HG02759 (cell line): Measurements from ENCODE around the gene OOSP3.
"Not testable (repeated sequence)": the region's sequence is repeated elsewhere in the genome, so short reads cannot be mapped to it uniquely, and the experiment has no call there.

Experiments used
- ATAC-seq: cut with Tn5 transposase; IDR thresholded peaks from one replicate; pipeline ENCODE4 v1.9.1; 2021; ENCODE audit warnings: mild to moderate bottlenecking, moderate library complexity; ENCODE audit not compliant: unreplicated experiment

Gene OOSP3

DNA sequence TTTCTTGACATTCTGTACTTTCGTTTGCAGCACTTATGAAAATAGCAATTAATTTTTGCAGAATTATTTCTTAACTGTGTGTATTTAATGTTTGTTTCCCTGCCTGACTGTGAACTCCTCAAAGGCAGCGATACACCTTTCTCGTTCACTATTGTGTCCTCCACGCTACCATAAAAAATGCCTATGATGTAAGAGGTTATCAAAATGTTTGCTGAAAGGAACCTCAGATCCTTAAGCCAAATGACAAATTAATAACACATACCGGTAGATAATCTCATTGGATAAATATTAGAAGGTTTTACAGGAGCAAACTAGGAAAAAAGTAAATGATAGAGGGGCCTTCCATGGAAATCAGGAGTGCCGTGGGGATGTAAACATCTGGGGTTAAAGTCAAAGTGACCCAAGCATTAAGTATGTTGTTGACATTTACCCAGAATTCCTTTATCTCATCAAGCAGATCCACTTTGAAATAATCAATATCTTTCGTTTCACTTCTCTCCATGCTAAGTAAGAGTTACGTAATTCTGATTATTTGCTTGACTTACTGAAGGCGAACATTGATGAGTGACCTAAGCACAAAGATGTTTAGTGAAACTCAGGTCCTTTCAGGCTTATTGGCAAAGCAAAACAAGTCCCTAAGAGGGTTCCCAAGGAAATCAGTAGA lies 2.6 kb upstream of the OOSP3 start:
- ATAC-seq: no peak

DNA sequence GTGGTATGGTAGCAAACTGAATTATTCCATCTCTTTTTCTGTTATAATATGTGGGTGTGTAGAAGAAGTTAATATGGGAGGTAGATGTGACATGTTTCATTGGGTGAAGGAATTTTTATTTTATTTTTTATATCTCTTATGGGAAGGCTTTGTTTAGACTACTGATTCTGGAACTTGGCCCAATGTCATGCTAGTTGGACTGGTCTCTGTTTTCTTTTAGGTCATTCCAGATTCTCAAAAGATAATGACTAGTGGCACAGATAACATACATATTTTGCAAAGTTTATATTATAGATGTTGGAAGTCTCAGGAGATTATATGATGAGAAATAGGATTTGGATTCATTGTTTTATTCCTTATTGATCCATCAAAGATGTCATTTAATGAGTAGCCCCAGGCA lies 1.3 kb upstream of the OOSP3 start:
- no peak for ATAC-seq

DNA sequence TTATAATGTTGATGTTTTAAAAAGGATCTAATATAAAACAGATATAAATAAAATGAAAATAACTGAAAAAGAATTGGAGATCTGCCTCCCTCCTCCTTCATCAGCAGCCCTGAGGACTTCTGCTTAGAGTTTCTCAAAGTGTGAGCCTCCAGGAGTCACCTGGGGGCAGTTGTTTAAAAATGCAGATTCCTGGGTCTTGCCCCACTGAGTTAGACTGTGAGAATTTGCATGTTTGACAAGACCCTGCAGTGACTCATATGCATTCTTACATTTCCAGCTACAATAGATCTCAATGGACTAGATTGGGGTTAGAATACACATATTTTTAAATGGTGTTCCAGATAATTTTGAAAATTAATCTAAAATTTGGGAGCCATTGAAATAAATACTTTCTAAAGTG lies 798 bp upstream of the OOSP3 start:
- no peak for ATAC-seq

GRCh38 chr11:59879567-59879966 lies 985 bp downstream of the OOSP3 start:
- ATAC-seq: no peak

DNA sequence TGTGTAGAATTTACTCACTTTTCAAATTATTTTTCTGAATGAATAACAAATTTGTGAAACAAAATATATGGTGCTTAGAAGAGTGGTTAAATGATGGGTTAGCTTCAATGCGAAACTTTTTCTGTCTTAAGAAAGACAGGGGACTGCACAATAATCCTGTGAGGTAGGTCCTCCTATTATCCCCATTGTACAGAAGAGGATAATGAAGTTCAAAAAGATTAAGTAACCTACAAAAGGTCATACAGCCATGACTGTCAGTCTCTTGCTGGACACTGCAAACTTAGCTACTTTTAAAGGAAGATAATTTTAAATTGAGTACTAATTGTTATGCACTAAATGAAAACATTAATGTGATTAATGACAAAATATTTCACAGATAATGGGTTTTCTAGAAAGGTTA lies 5.0 kb downstream of the OOSP3 start:
- no peak for ATAC-seq

- ATAC-seq: not testable (repeated sequence)
Measured at GRCh38 chr11:59887156-59887555, 8.6 kb downstream of the OOSP3 start.

- ATAC-seq: no peak
Measured at GRCh38 chr11:59891781-59892181, 13.2 kb downstream of the OOSP3 start.

DNA sequence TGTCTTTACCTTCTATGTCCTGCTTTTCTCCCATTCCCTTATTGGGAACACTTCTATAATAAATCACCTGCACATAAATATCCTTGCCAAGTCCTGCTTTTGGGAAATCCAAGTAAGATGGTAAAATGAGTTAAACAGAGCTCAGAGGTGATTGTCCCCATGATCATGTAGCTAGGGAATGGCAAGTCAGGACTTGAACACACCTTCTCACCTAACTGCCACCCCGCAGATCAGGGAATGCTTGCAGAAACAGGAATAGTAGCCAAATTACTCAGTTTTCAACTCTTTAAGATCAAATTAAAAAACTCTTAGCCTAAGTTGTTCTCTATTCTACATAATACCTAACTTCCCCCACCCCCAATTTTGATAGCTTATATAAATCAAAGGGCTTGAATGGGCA lies 16.0 kb downstream of the OOSP3 start:
- ATAC-seq: no peak

DNA sequence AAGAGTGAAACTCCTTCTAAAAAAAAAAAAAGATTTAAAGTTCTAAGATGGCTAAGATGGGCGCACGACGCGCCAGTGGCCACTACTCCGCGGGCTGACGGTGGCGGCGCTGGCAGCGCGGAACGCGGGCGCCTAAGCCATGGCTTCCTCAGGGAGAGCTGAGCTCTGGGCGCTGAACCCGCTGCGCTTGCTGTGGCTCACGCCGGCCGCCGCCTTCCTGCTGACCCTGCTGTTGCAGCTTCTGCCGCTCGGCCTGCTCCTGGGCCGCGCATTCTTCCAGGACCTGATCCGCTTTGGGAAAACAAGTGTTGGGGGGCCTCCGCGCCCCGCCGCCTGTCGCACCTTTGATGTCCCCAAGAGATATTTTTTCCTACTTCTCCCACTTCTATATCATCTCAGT lies 19.5 kb downstream of the OOSP3 start:
- no peak for ATAC-seq

- no peak for ATAC-seq
Measured at GRCh38 chr11:59898650-59899049, 20.1 kb downstream of the OOSP3 start.

- no peak for ATAC-seq
Measured at GRCh38 chr11:59899532-59899931, 20.9 kb downstream of the OOSP3 start.

- ATAC-seq: no peak
Measured at GRCh38 chr11:59900366-59901126, 22.0 kb downstream of the OOSP3 start.

GRCh38 chr11:59901306-59901705 lies 22.7 kb downstream of the OOSP3 start:
- ATAC-seq: no peak

GRCh38 chr11:59903569-59903968 lies 25.0 kb downstream of the OOSP3 start:
- ATAC-seq: not testable (repeated sequence)

DNA sequence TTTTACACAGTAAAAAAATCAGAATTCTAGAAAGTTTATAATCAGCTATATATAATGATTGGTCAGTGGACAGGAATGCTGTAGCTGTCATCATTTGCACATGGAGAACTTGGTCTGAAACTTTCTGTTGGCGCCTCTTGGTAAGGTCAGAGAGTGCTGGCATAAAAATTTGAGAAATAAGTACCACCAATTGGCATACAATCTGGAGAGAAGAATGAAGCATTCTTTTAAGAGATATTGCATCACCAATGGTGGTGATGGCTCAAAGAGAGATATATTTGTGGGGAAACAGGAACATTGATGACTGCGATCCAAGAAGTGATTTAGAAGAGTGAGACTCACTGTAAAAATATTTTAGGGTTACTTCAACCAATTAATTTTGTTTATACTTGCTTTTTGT lies 39.9 kb downstream of the OOSP3 start:
- ATAC-seq: no peak

DNA sequence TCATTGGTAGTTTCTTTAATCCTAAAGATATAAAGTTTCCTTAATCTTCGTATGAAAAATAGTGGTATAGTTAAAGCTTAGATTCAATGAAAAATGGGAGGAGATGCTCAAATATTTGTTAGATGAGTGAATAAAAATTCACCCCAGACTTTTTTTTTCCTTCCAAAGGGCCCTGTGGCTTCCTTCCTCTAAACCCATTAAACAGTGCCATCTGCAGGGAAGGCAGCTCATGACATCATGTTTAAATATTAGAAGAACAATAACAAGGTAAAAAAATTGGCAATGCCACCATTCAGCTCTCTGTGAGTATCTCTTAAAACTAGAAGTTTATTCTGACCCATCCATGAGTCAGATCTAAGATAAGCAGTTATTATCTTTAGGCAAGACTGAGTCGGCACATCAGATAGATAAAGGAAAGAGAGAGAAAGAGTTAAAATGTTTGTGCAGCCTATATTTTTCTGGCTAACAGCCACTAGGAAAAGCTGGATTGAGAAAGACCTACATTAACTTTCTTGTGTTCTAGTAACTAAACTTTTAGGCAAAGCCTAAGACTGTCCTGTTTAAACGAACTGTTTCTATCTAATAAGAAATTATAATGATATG lies 40.5 kb downstream of the OOSP3 start:
- no peak for ATAC-seq

DNA sequence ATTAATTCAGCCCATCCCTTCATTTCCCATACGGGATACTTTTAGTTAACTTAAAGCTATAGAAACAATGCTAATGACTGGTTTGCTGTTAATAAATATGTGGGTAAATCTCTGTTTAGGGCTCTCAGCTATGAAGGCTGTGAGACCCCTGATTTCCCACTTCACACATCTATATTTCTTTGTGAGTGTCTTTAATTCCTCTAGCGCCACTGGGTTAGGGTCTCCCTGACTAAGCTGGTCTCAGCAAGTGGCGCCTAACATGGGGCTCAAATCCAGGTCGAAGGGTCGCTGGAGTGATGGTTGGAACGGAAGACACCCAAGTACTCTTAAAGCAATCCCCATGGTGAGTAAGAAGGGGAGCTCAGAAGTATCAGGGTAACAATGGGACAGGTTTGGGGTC lies 45.2 kb downstream of the OOSP3 start:
- no peak for ATAC-seq

- ATAC-seq: no peak
Measured at GRCh38 chr11:59931688-59932087, 53.1 kb downstream of the OOSP3 start.

- no peak for ATAC-seq
Measured at GRCh38 chr11:59938132-59938531, 59.5 kb downstream of the OOSP3 start, which contains the start of gene OOSP1. OOSP1 (plus strand) TSS chr11:59938432; CDS start chr11:59938455, 23 bp downstream.

DNA sequence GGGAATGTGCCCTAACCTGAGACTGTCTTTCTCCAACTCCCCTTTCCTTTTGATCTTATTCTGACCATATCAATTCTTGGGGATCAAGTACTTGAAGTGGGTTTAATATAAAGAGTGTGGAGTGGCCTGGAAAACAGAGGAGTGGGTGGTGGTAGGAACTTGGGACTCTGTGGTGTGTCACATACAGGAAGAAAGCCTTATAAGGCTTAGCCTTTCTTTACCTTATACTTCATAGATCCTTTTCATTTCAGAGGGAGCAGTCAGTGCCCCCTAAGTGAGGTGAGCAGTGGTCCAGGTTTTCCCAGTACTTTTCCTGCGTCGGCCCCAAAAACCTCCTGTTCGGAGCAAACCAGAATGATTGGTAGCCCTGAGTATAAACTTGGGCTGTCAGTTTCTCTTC lies 60.1 kb downstream of the OOSP3 start:
- no peak for ATAC-seq

GRCh38 chr11:59939482-59939881 lies 60.9 kb downstream of the OOSP3 start:
- ATAC-seq: no peak

- ATAC-seq: no peak
Measured at GRCh38 chr11:59941091-59941490, 62.5 kb downstream of the OOSP3 start.
